ENCODE results near the gene ORM2.
A peak's percentile ranks its signal among the peaks of the same experiment; 100 is the strongest.

The ORM2 gene

DNA sequence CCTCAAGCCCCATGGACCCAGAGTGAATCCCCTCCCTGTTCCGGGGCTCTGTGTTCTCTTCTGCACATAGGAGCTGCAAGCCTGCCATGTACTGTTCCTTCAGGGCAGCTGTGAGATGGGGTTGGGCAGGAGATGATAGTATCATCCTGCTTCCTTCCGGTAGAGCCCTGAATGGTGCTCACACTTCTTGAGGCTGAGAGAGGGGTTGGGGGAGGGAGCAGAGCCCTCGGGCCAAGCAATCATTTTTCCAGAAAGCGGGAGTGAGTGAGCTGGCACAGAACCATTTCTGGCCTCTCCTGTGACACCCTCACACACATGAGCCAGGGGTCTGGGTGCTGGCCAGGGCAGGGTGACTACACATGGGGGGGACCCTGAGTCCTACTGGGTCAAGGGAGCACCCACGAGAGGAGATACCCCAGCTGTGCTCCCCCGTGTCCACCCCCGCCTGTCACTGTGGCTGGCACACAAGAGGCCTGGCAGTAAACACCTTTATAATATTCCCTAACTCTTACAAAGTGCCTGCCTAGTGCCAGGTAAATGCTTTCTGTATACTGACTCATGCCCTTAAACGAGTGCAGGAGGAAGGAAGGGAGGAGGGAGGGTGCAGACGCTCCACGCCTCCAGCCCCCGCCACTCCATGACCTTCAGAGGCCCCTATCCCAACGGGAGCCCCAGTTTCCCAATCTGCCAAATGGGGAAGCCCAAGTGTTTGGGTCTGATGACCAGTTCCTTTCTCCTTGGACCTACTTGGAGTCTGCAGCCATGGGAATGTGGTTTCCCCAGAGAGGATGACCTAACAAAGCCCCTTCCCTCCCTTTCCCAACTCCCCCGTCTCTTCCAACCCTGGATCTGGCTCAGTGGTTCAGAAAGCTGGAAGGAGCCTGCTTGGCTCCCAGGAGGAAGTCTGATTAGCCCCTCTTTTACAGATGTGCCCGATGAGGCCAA lies 42.6 kb downstream of the ORM2 start:
- DNase-seq (ENCODE audit: low read depth) = no peak

- peak; percentile 63 for DNase-seq (ENCODE audit: low read depth)
Measured at GRCh38 chr9:114372921-114373448, 43.3 kb downstream of the ORM2 start.

- no peak for DNase-seq (ENCODE audit: low read depth)
Measured at GRCh38 chr9:114373960-114374730, 44.5 kb downstream of the ORM2 start.

DNA sequence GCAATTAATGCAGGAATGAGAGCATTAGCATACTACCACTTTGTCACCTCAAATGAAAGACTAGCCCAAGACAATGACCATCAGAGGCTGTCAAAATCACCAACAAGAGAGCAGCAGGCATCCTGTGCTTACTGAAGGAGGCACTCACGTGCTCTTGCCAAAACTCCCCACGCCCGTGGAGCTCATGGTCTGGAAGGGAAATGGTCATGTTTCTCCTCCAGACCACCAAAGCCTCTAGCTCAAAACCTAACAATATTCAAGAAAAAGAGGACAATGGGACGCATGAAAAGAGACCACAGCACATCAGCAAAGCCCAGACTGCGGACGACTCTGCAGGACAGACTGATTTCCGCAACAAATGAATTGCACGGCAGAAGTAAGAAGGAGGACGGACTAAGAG lies 45.3 kb downstream of the ORM2 start:
- DNase-seq (ENCODE audit: low read depth) = no peak

GRCh38 chr9:114375386-114376175 lies 45.9 kb downstream of the ORM2 start:
- DNase-seq (ENCODE audit: low read depth) = no peak

DNA sequence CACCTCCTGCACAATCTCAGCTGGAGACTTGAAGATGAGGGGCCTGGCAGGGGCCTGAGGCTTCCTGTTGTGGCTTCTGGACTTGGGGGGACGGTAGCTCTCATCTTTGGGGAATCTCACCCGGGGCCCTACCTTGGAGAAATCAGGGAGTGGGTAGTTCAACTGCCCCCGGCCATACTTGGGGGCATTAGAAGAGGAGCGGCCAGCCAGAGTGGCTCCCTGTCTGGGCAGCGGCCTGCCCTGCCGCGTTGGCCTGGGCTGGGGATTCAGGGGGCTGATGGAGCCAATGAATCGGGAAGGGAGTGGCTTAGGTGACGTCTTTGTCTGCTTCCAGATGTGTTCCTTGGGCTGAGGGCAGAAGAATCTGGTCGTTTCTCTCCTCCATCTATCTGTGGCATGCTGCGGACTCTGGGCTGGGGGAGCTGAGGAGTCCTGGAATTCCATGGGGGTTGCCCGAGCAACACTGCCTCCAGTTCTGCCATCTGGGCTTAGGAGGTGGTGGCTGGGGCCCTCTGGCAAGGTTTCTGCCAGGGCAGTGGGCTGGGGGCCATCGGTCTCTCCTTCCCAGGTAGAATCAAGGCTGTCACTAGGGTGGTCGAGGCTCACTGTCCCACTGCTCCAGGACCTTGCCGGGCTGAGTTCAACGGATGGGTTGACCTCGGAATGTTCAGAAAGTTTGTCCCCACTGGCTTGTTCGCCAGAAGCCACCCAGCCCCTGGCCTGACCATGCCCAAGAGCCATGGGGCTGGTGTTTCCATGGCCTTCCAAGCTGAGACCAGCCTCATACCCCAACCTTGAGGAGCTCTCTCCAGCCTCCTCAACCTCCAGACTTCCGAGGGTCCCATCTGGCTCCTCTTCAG lies 47.1 kb downstream of the ORM2 start:
- DNase-seq (ENCODE audit: low read depth) = no peak

DNA sequence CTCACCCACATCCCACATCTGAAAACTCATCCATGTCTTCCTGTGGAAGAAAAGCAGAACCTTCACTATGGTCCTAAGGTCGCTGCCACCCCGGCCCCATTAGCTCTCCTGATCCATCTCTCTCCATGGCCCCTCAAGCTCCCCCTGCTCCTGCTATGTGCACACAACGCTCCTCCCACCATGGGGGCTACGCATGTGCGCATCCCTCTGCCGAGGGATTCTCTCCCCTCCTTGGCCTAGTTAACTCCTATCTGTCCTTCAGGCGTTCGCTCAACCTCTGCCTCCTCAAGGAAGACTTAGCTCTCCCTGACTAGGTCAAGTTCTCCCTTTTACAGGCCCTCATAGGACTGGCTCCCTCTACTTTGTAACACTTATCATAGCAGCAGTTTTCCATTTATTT lies 48.3 kb downstream of the ORM2 start:
- no peak for DNase-seq (ENCODE audit: low read depth)

- DNase-seq (ENCODE audit: low read depth) = no peak
Measured at GRCh38 chr9:114378883-114379282, 49.2 kb downstream of the ORM2 start.

Data from stimulated activated CD8-positive, alpha-beta memory T cell treated with anti-CD3 and anti-CD28 coated beads, Interleukin-12 subunit alpha, Interleukin-12 subunit beta, amount 100 ng/mL, for 4 hours (primary cell).